Omental fat pad (tissue), 4 donors: Measurements from ENCODE around the gene USP53. TPM values are rescaled to one million over a fixed set of nuclear protein-coding genes. Genes with fewer than 3 reads are reported as not detected.
A peak's percentile ranks its signal among the peaks of the same experiment; 100 is the strongest.
"Not testable (repeated sequence)": the region's sequence is repeated elsewhere in the genome, so short reads cannot be mapped to it uniquely, and the experiment has no call there.

Source experiments
- ATAC-seq: fragments of 150-250 bp; one replicate; pipeline ENCODE4 v1.9.1; 2016; ENCODE audit warnings: mild to moderate bottlenecking, moderate library complexity; ENCODE audit not compliant: low FRiP score
- DNase-seq: peaks from one replicate; pipeline ENCODE4 v3.0.0-alpha.2; 2019; ENCODE audit warnings: low spot score
- CTCF ChIP-seq, 3 donors: fragments of 450-650 bp; IDR thresholded peaks; one replicate each; pipeline ENCODE4 v1.5.1; 2016 to 2017; ENCODE audit warnings: antibody characterized with exemption in 3 of 3, mild to moderate bottlenecking in 3 of 3, moderate library complexity in 2 of 3
- total RNA-seq, 4 donors: library from RNA; depleted of rRNA; stranded (reverse); fragments of >200 nt; gene quantifications; one replicate each; pipeline ENCODE4 v1.1.0, GENCODE V29; 2016

The USP53 gene
- total RNA-seq: 100 to 1,000 TPM in 2 of 4 donors, 10 to 100 TPM in 2; 55.5 to 143 (median 105) TPM

GRCh38 chr4:119212234-119212963 is at the start of gene USP53:
USP53 (plus strand) TSS chr4:119212713; CDS start chr4:119239760, 27,047 bp downstream.
- TF ChIP-seq CTCF (IDR thresholded peaks at IDR 0.05): no peak
- DNase-seq (peak; percentile 90), ATAC-seq (peak; percentile 99)

- ATAC-seq (no peak), DNase-seq (no peak)
- TF ChIP-seq CTCF (IDR thresholded peaks at IDR 0.05): no peak
Observed at GRCh38 chr4:119165767-119166166, 46.7 kb upstream of the USP53 start.

GRCh38 chr4:119170195-119170594 is 42.3 kb upstream of the USP53 start:
- ATAC-seq: no peak
- TF ChIP-seq CTCF (IDR thresholded peaks at IDR 0.05): no peak
- DNase-seq: no peak

- TF ChIP-seq CTCF (IDR thresholded peaks at IDR 0.05): no peak
- DNase-seq (no peak), ATAC-seq (no peak)
Observed at GRCh38 chr4:119172223-119172622, 40.3 kb upstream of the USP53 start.

- ATAC-seq, DNase-seq: not testable (repeated sequence)
Observed at GRCh38 chr4:119173729-119174361, 38.7 kb upstream of the USP53 start.

- DNase-seq: no peak
- ATAC-seq: no peak
- TF ChIP-seq CTCF (IDR thresholded peaks at IDR 0.05): no peak
Observed at GRCh38 chr4:119179011-119179410, 33.5 kb upstream of the USP53 start.

GRCh38 chr4:119184128-119184527 is 28.4 kb upstream of the USP53 start:
- ATAC-seq (no peak), DNase-seq (no peak)
- no peak for TF ChIP-seq CTCF (IDR thresholded peaks at IDR 0.05)
